GM23338 (cell line): ENCODE data around the gene BCL2L13.

ENCODE experiments used
- CTCF ChIP-seq, 2 experiments: fragments of 200-600 bp in 1 of 2; sonication (generic) in 1 of 2; conservative IDR thresholded peaks; 2 replicates each; pipeline versions ENCODE4 v1.5.1 to v1.6.1; 2016 to 2017; ENCODE audit warnings: antibody characterized with exemption in 2 of 2, low read depth in 2 of 2, mild to moderate bottlenecking in 2 of 2, moderate library complexity in 1 of 2
- EZH2 ChIP-seq: fragments of 200-600 bp; sonication (generic); IDR thresholded peaks from one replicate; pipeline ENCODE4 v1.8.0; 2017; ENCODE audit warnings: antibody characterized with exemption, mild to moderate bottlenecking, low read depth; ENCODE audit not compliant: unreplicated experiment
- EZH2phosphoT487 ChIP-seq: fragments of 200-600 bp; sonication (generic); IDR thresholded peaks from one replicate; pipeline ENCODE4 v1.8.1; 2018; ENCODE audit warnings: antibody characterized with exemption; ENCODE audit not compliant: unreplicated experiment
- POLR2AphosphoS5 ChIP-seq: IDR thresholded peaks from 2 replicates; pipeline ENCODE4 v1.6.1; 2016; ENCODE audit warnings: antibody characterized with exemption, low read depth
- ZNF114 ChIP-seq: fragments of 250-450 bp; sonication (Bioruptor Pico); IDR thresholded peaks from 2 replicates; pipeline ENCODE4 v1.5.0; 2020; ENCODE audit warnings: mild to moderate bottlenecking, moderate library complexity

- TF ChIP-seq EZH2 (no peak), CTCF (conservative IDR thresholded peaks at IDR 0.05; ENCODE audit: low read depth in 2 of 2) (no peak), EZH2phosphoT487 (no peak), ZNF114 (no peak), POLR2AphosphoS5 (no peak)
Observed at GRCh38 chr22:17601031-17601430, 37.5 kb upstream of the BCL2L13 start.
